Measurements from ENCODE around the gene PTTG1IP.

DNA sequence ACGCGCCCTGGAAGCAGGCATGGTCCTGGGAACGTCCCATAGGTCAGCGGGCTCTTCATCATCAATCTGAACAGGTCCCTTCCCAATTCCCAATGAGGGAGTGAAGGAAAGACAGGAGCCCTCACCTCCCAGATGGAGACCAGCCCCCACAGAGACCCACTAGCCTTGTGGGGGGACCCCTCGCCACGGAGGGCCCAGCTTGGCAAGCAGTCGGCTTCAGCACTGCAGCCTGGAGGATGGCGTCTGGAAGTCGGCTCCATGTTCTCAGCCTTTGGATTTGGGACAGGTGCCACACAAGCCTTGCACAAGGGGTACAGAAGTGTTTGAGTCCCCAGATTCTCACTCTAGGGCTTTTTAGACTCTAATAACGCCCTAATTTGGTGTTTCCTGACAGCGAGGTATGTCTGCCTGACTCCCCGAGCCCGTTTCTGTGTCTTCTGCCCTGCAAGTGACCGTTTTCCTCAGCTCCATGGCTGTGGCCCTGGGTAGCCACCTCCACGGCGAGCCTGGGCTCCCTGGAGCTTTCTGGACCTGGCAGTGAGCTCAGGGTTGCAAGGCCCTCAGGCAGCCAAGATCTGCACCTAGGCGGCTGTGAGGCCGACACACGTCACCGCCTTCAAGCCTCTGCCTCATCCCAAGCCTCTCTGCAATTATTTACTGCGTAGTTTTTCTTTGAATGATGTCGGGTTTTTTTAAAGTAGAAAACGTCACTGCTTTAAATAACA, 30.6 kb downstream of the PTTG1IP start:
- TF ChIP-seq, protein P1, sequence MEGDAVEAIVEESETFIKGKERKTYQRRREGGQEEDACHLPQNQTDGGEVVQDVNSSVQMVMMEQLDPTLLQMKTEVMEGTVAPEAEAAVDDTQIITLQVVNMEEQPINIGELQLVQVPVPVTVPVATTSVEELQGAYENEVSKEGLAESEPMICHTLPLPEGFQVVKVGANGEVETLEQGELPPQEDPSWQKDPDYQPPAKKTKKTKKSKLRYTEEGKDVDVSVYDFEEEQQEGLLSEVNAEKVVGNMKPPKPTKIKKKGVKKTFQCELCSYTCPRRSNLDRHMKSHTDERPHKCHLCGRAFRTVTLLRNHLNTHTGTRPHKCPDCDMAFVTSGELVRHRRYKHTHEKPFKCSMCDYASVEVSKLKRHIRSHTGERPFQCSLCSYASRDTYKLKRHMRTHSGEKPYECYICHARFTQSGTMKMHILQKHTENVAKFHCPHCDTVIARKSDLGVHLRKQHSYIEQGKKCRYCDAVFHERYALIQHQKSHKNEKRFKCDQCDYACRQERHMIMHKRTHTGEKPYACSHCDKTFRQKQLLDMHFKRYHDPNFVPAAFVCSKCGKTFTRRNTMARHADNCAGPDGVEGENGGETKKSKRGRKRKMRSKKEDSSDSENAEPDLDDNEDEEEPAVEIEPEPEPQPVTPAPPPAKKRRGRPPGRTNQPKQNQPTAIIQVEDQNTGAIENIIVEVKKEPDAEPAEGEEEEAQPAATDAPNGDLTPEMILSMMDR (conservative IDR thresholded peaks at IDR 0.05 in 1 of 2, IDR thresholded peaks at IDR 0.05 in 1 of 2; ENCODE audit: low read depth in 1 of 2, low read length in 2 of 2): no peak
- no peak for TF ChIP-seq EZH2 (IDR thresholded peaks at IDR 0.05; ENCODE audit: low read length, missing control alignments)
